ENCODE data around the gene TOM1L2. TPM values are rescaled to one million over a fixed set of nuclear protein-coding genes. Genes with fewer than 3 reads are reported as not detected.

The TOM1L2 gene
- total RNA-seq, 4 donors from 2014 or later = 119 to 555 (median 155) TPM

- no peak for DNase-seq (ENCODE audit: low spot score in 2 of 2)
- TF ChIP-seq POLR2A (IDR thresholded peaks at IDR 0.05) = no peak
- TF ChIP-seq CTCF (IDR thresholded peaks at IDR 0.05) = no peak
- H3K4me3 ChIP-seq (ENCODE audit: low read depth, poor library complexity, severe bottlenecking) = no peak overlapping the region
- intact Hi-C loops (cut with DNase I; ENCODE audit: low total_unique reads) = no loop called here
- WGBS, 2 donors = 81 to 82% methylated on average over 4 of the region's 4 CpGs
These were observed 64.7 kb downstream of the TOM1L2 start for GRCh38 chr17:17907469-17907868.

GRCh38 chr17:17906418-17907215 is 65.6 kb downstream of the TOM1L2 start:
- no peak for DNase-seq (ENCODE audit: low spot score in 2 of 2)
- intact Hi-C loops (cut with DNase I; ENCODE audit: low total_unique reads) = no loop called here
- TF ChIP-seq POLR2A (IDR thresholded peaks at IDR 0.05) = no peak
- no peak for TF ChIP-seq CTCF (IDR thresholded peaks at IDR 0.05)
- H3K4me3 ChIP-seq (ENCODE audit: low read depth, poor library complexity, severe bottlenecking) = no peak overlapping the region
- 73 to 74% methylated on average over 10 of the region's 10 CpGs for WGBS, 2 donors

- H3K4me3 ChIP-seq (ENCODE audit: low read depth, poor library complexity, severe bottlenecking) = no peak overlapping the region
- WGBS, 2 donors = 87 to 92% methylated on average over 5 of the region's 5 CpGs
- no peak for DNase-seq (ENCODE audit: low spot score in 2 of 2)
- intact Hi-C loops (cut with DNase I; ENCODE audit: low total_unique reads) = no loop called here
- TF ChIP-seq POLR2A (IDR thresholded peaks at IDR 0.05) (no peak), CTCF (IDR thresholded peaks at IDR 0.05) (no peak)
These were observed 67.2 kb downstream of the TOM1L2 start for GRCh38 chr17:17905036-17905320.

- 86 to 88% methylated on average over 9 of the region's 9 CpGs for WGBS, 2 donors
- TF ChIP-seq POLR2A (IDR thresholded peaks at IDR 0.05) (no peak), CTCF (IDR thresholded peaks at IDR 0.05) (no peak)
- no peak for DNase-seq (ENCODE audit: low spot score in 2 of 2)
- intact Hi-C loops (cut with DNase I; ENCODE audit: low total_unique reads) = no loop called here
- no peak overlapping the region for H3K4me3 ChIP-seq (ENCODE audit: low read depth, poor library complexity, severe bottlenecking)
These were observed 67.8 kb downstream of the TOM1L2 start for GRCh38 chr17:17904166-17905035.

GRCh38 chr17:17902877-17903276 is 69.3 kb downstream of the TOM1L2 start:
- no peak for DNase-seq (ENCODE audit: low spot score in 2 of 2)
- intact Hi-C loops (cut with DNase I; ENCODE audit: low total_unique reads) = no loop called here
- no peak for TF ChIP-seq CTCF (IDR thresholded peaks at IDR 0.05)
- no peak for TF ChIP-seq POLR2A (IDR thresholded peaks at IDR 0.05)
- WGBS, 2 donors = 93% methylated on average over 4 of the region's 4 CpGs
- H3K4me3 ChIP-seq (ENCODE audit: low read depth, poor library complexity, severe bottlenecking) = no peak overlapping the region

Measured in lower leg skin (tissue), 4 donors.